Measurements from ENCODE around the gene ROR2. TPM values are rescaled to one million over a fixed set of nuclear protein-coding genes. Genes with fewer than 3 reads are reported as not detected.
A peak's percentile ranks its signal among the peaks of the same experiment; 100 is the strongest.

Gene ROR2
- total and polyA plus RNA-seq, 9 donors: 2.1 to 9.4 (median 4.6) TPM

DNA sequence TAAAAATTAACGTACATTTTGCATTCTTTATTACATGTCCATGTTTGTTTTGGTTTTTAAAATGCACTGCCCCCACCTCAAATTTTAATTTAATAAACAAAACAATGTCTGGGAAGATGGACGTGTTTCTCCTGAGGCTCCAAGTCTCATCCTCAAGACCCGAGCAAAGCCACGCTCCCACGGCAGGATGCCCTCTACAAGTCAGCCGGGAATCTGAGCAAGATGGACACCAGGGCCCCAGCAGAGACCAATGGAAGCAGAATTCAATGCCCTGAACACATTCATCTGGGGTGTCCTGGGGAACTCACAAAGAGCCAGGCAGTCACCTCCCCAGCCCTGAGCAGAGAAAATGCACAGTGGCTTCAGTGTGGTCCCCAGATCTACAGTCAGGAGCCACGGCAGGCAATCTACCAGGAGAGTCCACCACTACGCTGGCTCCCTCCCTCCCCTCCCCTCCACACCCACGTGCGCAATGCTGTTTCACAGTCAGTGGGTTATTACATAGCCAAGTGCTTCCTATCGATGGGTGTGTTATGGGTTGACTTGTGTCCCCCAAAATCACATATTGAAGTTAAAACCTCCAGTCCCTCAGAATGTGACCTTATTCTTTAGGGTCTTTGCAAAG, 129.8 kb downstream of the ROR2 start:
- Histone ChIP-seq H3K4me1 (ENCODE audit: control insufficient read depth, insufficient read depth, low read length) (peaks cover 22% of the 10 kb centered on the region), H3K36me3 (ENCODE audit: control insufficient read depth, insufficient read depth, low read length) (no peaks in the 10 kb centered on the region), H3K27me3 (ENCODE audit: control insufficient read depth, insufficient read depth, low read length) (no peaks in the 10 kb centered on the region), H3K27ac (ENCODE audit: low read length) (no peak overlapping the region), H3K9me3 (replicated peaks; ENCODE audit: control insufficient read depth, low read depth, low read length) (peaks cover 2% of the 10 kb centered on the region), H3K4me3 (ENCODE audit: low read length) (no peak overlapping the region)
- no peak for DNase-seq
- 92% methylated on average over 5 of the region's 11 CpGs for WGBS (ENCODE audit: insufficient coverage)

DNA sequence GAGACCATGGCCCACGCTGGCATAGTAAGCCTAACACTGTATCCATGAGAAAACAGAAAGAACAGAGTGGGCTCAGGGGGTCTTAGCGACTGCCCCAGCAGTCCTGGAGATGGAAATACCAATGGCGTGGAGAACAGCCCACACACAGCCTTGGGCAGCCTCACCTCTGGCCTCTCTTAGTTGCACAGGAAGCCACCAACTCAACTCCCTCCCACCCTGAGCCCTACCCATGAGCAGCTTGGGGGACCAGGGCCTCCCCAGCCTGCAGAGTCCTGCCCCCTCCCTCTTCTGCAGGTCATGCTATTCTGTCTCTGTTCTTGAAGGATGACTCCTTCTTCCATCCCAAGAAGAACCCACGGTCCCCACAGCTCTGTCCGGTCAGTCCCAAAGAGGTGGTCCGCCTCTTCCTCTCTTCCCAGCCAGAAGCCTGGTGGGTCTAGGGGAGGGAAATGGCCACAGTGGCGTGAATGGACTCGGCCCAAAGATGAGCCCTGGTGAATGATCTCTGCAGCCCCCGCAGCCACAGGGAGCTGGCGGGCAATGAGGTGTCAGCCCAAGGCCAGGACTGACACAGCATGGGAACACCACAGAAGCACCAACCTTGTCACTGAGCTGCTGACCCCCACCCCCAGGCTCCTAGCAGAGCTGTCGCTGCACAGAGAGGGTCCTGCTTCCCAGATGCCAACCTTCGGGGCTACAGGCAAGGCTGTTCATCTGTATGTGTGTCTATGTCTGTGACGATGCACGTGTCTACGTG, 131.2 kb downstream of the ROR2 start:
- H3K4me3 ChIP-seq (ENCODE audit: low read length): no peak overlapping the region
- DNase-seq: no peak
- H3K27me3 ChIP-seq (ENCODE audit: control insufficient read depth, insufficient read depth, low read length): no peaks in the 10 kb centered on the region
- peaks cover 2% of the 10 kb centered on the region for H3K9me3 ChIP-seq (replicated peaks; ENCODE audit: control insufficient read depth, low read depth, low read length)
- H3K27ac ChIP-seq (ENCODE audit: low read length): no peak overlapping the region
- no peaks in the 10 kb centered on the region for H3K36me3 ChIP-seq (ENCODE audit: control insufficient read depth, insufficient read depth, low read length)
- 84% methylated on average over 11 of the region's 15 CpGs for WGBS (ENCODE audit: insufficient coverage)
- peaks cover 9% of the 10 kb centered on the region for H3K4me1 ChIP-seq (ENCODE audit: control insufficient read depth, insufficient read depth, low read length)

DNA sequence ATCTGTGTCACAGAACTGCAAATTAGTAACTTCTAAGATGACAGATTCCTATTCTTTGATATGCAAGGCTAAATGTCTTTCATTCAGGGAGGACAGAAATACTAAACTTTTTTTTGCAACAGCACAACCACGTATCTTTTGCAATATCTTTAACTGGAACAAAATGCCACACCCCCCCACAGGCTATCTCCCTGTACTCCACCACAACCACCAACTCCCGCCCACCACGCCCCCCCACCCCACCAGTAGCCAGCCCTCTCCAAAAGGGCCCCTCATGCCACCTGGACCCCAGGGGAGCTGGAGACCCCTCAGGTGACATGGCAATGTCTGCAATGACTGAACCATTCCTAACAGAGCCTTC, 131.8 kb downstream of the ROR2 start:
- Histone ChIP-seq H3K4me1 (ENCODE audit: control insufficient read depth, insufficient read depth, low read length) (peaks cover 9% of the 10 kb centered on the region), H3K27ac (ENCODE audit: low read length) (no peak overlapping the region), H3K4me3 (ENCODE audit: low read length) (no peak overlapping the region), H3K27me3 (ENCODE audit: control insufficient read depth, insufficient read depth, low read length) (no peaks in the 10 kb centered on the region), H3K36me3 (ENCODE audit: control insufficient read depth, insufficient read depth, low read length) (no peaks in the 10 kb centered on the region), H3K9me3 (replicated peaks; ENCODE audit: control insufficient read depth, low read depth, low read length) (peaks cover 2% of the 10 kb centered on the region)
- whole genome bisulfite sequencing (ENCODE audit: insufficient coverage): 14% methylated on average over 1 of the region's 3 CpGs
- DNase-seq: no peak

DNA sequence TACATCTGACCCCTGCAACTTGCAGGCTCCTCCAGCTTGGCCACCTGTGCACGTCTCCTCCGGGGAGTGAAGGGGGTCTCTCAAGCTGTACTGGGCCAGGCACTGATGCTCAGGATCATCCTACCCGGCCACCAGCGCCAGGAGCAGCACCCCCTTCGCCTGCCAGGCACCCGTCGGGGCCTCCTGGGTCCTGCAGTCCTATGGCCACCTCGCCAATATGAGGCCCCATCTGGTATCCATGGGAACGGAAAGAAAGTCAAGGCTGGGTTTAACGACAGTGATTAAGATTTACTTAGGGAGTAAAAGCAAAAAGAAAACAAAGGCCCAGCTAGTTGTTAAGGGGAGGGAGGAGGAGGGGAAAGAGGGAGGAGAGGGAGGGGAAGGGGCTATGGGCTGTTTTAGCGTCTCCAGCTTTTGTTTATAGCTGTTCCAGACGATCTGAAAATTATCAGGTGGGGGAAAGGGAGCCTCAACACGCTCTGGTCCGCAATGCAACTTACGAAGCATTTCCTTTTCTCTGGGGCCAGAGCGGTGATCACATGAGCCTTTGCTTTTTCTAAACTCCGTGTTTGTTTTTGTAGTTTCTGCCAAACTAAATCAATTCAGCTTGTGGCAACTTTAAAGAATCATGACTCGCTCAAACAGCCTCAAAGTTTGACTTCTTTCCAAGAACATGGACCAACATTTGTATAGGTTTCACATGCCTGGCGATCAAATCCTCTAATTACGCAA, 132.4 kb downstream of the ROR2 start:
- DNase-seq: peak; percentile 64
- H3K27ac ChIP-seq (ENCODE audit: low read length): no peak overlapping the region
- WGBS (ENCODE audit: insufficient coverage): 10% methylated on average over 16 of the region's 20 CpGs
- peaks cover 9% of the 10 kb centered on the region for H3K4me1 ChIP-seq (ENCODE audit: control insufficient read depth, insufficient read depth, low read length)
- H3K9me3 ChIP-seq (replicated peaks; ENCODE audit: control insufficient read depth, low read depth, low read length): peaks cover 2% of the 10 kb centered on the region
- H3K27me3 ChIP-seq (ENCODE audit: control insufficient read depth, insufficient read depth, low read length): no peaks in the 10 kb centered on the region
- H3K4me3 ChIP-seq (ENCODE audit: low read length): no peak overlapping the region
- H3K36me3 ChIP-seq (ENCODE audit: control insufficient read depth, insufficient read depth, low read length): no peaks in the 10 kb centered on the region

DNA sequence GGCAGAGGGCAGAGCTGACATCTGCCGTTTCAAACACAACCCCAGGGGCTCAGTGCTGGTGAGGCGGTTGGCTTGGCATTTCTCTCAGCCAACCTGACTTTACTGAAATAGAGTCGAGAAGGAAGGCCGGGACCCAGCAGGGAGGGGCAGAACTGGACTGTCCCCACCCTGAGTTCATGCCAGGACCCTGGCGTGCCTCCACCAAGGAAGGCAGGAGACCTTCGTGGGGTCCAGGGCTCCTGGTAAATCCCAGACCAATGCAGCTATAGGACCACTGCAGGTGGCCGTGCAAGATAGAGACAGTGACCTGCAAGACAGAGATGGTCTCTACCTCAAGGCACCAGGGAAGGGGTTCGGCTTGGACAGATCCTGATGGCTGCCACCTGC, 132.9 kb downstream of the ROR2 start:
- H3K9me3 ChIP-seq (replicated peaks; ENCODE audit: control insufficient read depth, low read depth, low read length): peaks cover under 1% of the 10 kb centered on the region
- H3K4me1 ChIP-seq (ENCODE audit: control insufficient read depth, insufficient read depth, low read length): peaks cover 9% of the 10 kb centered on the region
- no peak overlapping the region for H3K27ac ChIP-seq (ENCODE audit: low read length)
- H3K4me3 ChIP-seq (ENCODE audit: low read length): no peak overlapping the region
- DNase-seq: no peak
- 86% methylated on average over 4 of the region's 8 CpGs for WGBS (ENCODE audit: insufficient coverage)
- H3K36me3 ChIP-seq (ENCODE audit: control insufficient read depth, insufficient read depth, low read length): no peaks in the 10 kb centered on the region
- H3K27me3 ChIP-seq (ENCODE audit: control insufficient read depth, insufficient read depth, low read length): no peaks in the 10 kb centered on the region

DNA sequence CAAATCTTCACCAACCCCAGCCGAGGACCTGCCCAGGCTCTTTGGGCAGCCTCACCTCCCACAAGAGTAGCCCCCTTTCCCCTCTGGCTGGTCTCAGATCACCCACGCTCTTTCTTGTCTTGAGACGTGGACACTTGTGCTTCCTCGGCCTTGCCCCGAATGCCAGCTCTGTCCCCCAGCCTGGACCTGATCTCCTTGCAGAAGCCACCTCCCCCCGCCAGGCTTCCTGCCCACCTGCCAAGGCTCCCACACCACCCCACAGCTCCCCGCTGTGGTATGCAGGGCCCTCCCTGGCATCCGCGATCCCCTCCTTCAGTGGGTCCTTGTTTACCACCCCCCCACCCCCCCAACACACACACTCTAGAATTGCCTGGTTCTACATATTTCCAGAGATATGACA, 133.7 kb downstream of the ROR2 start:
- Histone ChIP-seq H3K9me3 (replicated peaks; ENCODE audit: control insufficient read depth, low read depth, low read length) (no peaks in the 10 kb centered on the region), H3K27me3 (ENCODE audit: control insufficient read depth, insufficient read depth, low read length) (no peaks in the 10 kb centered on the region), H3K36me3 (ENCODE audit: control insufficient read depth, insufficient read depth, low read length) (no peaks in the 10 kb centered on the region), H3K27ac (ENCODE audit: low read length) (no peak overlapping the region), H3K4me1 (ENCODE audit: control insufficient read depth, insufficient read depth, low read length) (peaks cover 9% of the 10 kb centered on the region), H3K4me3 (ENCODE audit: low read length) (no peak overlapping the region)
- no peak for DNase-seq
- 92% methylated on average over 6 of the region's 9 CpGs for WGBS (ENCODE audit: insufficient coverage)

DNA sequence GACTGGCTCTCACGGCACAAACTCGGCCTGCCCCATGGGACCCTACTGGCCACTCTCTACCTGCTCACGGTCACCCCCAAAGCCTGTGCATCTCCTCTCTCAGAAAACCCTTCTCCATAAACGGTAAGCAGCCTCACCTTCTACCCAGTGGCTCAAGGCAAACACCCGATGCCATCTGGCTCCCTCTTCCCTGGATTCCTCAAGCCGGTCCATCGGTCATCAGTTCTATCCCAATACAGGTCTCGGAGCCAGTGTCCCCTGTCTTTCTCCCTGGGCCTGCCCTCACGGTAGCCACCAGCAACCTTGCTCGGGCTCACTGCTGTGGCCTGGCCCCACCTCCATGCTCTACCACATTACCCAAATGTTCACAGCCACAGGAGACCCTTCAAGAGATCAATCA, 134.1 kb downstream of the ROR2 start:
- peaks cover 9% of the 10 kb centered on the region for H3K4me1 ChIP-seq (ENCODE audit: control insufficient read depth, insufficient read depth, low read length)
- no peak overlapping the region for H3K4me3 ChIP-seq (ENCODE audit: low read length)
- no peaks in the 10 kb centered on the region for H3K36me3 ChIP-seq (ENCODE audit: control insufficient read depth, insufficient read depth, low read length)
- no peak overlapping the region for H3K27ac ChIP-seq (ENCODE audit: low read length)
- no peaks in the 10 kb centered on the region for H3K9me3 ChIP-seq (replicated peaks; ENCODE audit: control insufficient read depth, low read depth, low read length)
- H3K27me3 ChIP-seq (ENCODE audit: control insufficient read depth, insufficient read depth, low read length): no peaks in the 10 kb centered on the region
- WGBS (ENCODE audit: insufficient coverage): 96% methylated on average over 10 of the region's 10 CpGs
- DNase-seq: no peak

DNA sequence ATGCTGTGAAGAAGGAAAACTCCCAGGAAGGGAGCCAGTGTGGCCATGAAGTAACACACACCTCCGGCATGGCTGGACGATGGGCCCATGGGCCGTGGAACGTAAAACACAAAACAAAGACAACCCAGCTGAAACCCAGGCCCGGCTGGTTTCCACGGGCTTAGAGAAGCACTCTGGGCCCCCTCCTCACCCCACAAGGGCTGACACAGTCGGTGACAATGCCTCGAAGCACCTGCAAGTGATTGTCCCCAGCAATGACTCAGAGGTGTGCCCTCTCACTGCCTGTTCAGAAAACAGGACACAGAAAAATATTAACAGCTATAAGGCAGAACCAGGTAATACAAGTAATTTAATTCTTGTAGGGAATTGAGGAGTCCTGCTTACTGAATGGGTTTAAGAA, 135.3 kb downstream of the ROR2 start:
- H3K4me1 ChIP-seq (ENCODE audit: control insufficient read depth, insufficient read depth, low read length): peaks cover 9% of the 10 kb centered on the region
- no peak overlapping the region for H3K4me3 ChIP-seq (ENCODE audit: low read length)
- no peaks in the 10 kb centered on the region for H3K36me3 ChIP-seq (ENCODE audit: control insufficient read depth, insufficient read depth, low read length)
- H3K27ac ChIP-seq (ENCODE audit: low read length): no peak overlapping the region
- WGBS (ENCODE audit: insufficient coverage): 39% methylated on average over 4 of the region's 8 CpGs
- no peaks in the 10 kb centered on the region for H3K27me3 ChIP-seq (ENCODE audit: control insufficient read depth, insufficient read depth, low read length)
- DNase-seq: no peak
- no peaks in the 10 kb centered on the region for H3K9me3 ChIP-seq (replicated peaks; ENCODE audit: control insufficient read depth, low read depth, low read length)

DNA sequence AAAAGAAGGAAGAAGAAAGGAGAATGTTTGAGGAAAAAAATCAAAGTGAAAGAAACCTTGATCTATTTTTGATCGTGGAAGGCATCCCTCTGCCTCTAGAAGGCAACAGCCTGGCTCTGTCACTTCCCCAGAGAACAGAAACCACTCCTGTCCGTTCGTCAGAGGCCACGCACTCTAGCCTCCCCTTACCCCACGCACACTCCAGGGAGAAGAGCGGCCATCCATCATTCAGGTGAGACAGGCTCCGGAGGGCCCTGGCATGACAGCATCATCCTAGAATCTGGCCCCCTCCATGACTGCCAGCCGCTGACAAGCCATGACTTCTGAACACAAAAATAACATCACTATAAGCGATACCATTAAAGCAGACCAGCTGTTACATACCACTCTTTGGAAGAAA, 135.8 kb downstream of the ROR2 start:
- no peak overlapping the region for H3K4me3 ChIP-seq (ENCODE audit: low read length)
- H3K36me3 ChIP-seq (ENCODE audit: control insufficient read depth, insufficient read depth, low read length): no peaks in the 10 kb centered on the region
- no peak for DNase-seq
- WGBS (ENCODE audit: insufficient coverage): 71% methylated on average over 7 of the region's 9 CpGs
- no peaks in the 10 kb centered on the region for H3K9me3 ChIP-seq (replicated peaks; ENCODE audit: control insufficient read depth, low read depth, low read length)
- peaks cover 9% of the 10 kb centered on the region for H3K4me1 ChIP-seq (ENCODE audit: control insufficient read depth, insufficient read depth, low read length)
- no peaks in the 10 kb centered on the region for H3K27me3 ChIP-seq (ENCODE audit: control insufficient read depth, insufficient read depth, low read length)
- H3K27ac ChIP-seq (ENCODE audit: low read length): no peak overlapping the region

DNA sequence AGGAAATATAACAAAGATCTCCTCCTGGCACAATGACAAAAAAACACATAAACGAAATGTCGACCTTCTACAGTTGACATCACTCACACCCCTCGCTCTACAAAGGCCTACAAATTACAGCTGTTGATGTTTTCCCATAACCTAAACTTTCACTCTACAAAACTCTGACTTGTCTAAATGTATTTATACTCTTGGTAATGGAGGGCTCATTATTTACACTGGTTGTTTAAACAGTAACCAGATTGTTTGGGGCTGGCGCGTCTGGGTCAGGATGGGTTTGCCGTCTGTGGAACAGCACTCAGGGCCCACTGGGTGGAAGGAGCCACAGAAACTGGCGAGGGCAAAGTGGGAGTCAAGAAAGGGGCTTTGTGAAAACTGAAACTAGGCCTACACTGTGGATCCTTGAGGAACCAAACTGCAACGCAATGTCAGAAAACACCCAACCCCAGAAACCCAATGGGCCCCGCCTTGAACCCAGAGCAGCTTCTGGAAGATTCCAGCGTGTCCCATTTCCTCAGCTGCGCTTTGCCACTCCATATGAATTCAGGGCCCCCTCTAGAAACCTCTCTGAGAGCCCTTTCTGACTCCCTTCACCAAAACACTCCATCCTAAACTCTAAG, 136.7 kb downstream of the ROR2 start:
- H3K27me3 ChIP-seq (ENCODE audit: control insufficient read depth, insufficient read depth, low read length): no peaks in the 10 kb centered on the region
- no peaks in the 10 kb centered on the region for H3K9me3 ChIP-seq (replicated peaks; ENCODE audit: control insufficient read depth, low read depth, low read length)
- no peaks in the 10 kb centered on the region for H3K36me3 ChIP-seq (ENCODE audit: control insufficient read depth, insufficient read depth, low read length)
- DNase-seq: no peak
- no peak overlapping the region for H3K27ac ChIP-seq (ENCODE audit: low read length)
- 96% methylated on average over 8 of the region's 11 CpGs for WGBS (ENCODE audit: insufficient coverage)
- no peak overlapping the region for H3K4me3 ChIP-seq (ENCODE audit: low read length)
- peaks cover 9% of the 10 kb centered on the region for H3K4me1 ChIP-seq (ENCODE audit: control insufficient read depth, insufficient read depth, low read length)

Data from muscle of leg (tissue), 11 donors.